H9 (cell line): ENCODE measurements around the gene LMO1. TPM values are rescaled to one million over a fixed set of nuclear protein-coding genes. Genes with fewer than 3 reads are reported as not detected.

Source experiments
- DNase-seq: peaks from one replicate; pipeline ENCODE4 v3.0.0-alpha.2; 2017
- H2AFZ ChIP-seq: one replicate; pipeline ENCODE4 v1.6.1; 2013; ENCODE audit warnings: mild to moderate bottlenecking, low read length, control low read depth, moderate library complexity
- H2AK5ac ChIP-seq: 2 replicates; pipeline ENCODE4 v1.6.1; 2013; ENCODE audit warnings: low read length, control low read depth, mixed read lengths; ENCODE audit not compliant: insufficient read length
- H2BK120ac ChIP-seq: one replicate; pipeline ENCODE4 v1.6.1; 2013; ENCODE audit warnings: low read depth, mild to moderate bottlenecking, low read length, control low read depth, inconsistent platforms; ENCODE audit not compliant: poor library complexity, severe bottlenecking
- H2BK12ac ChIP-seq: 2 replicates; pipeline ENCODE4 v1.6.1; 2013; ENCODE audit warnings: low read length, control low read depth, mixed read lengths, low read depth; ENCODE audit not compliant: insufficient read length
- H2BK15ac ChIP-seq: 2 replicates; pipeline ENCODE4 v1.6.1; 2013; ENCODE audit warnings: low read depth, low read length, control low read depth
- H2BK20ac ChIP-seq: one replicate; pipeline ENCODE4 v1.6.1; 2013; ENCODE audit warnings: low read depth, mild to moderate bottlenecking, low read length, control low read depth, inconsistent platforms; ENCODE audit not compliant: poor library complexity, severe bottlenecking
- H2BK5ac ChIP-seq: 2 replicates; pipeline ENCODE4 v1.6.1; 2013; ENCODE audit warnings: low read length, control low read depth, mixed read lengths; ENCODE audit not compliant: insufficient read length
- H3K14ac ChIP-seq: 2 replicates; pipeline ENCODE4 v1.6.1; 2013; ENCODE audit warnings: low read length, control low read depth; ENCODE audit not compliant: insufficient read depth
- H3K18ac ChIP-seq: 2 replicates; pipeline ENCODE4 v1.6.1; 2013; ENCODE audit warnings: low read depth, mild to moderate bottlenecking, mixed read lengths, low read length, control low read depth; ENCODE audit not compliant: insufficient read length
- H3K23ac ChIP-seq: 2 replicates; pipeline ENCODE4 v1.6.1; 2013; ENCODE audit warnings: low read length, control low read depth, mixed read lengths, low read depth; ENCODE audit not compliant: insufficient read length
- H3K23me2 ChIP-seq: 2 replicates; pipeline ENCODE4 v1.6.1; 2013; ENCODE audit warnings: low read depth, mild to moderate bottlenecking, mixed read lengths, low read length, control low read depth; ENCODE audit not compliant: insufficient read length, poor library complexity, severe bottlenecking
- H3K27ac ChIP-seq: 2 replicates; pipeline ENCODE4 v1.5.1; 2013; ENCODE audit warnings: low read length, control low read depth, mixed read lengths, low read depth; ENCODE audit not compliant: insufficient read length
- H3K27me3 ChIP-seq: 2 replicates; pipeline ENCODE4 v1.6.1; 2013; ENCODE audit warnings: low read length, control low read depth, inconsistent platforms; ENCODE audit not compliant: insufficient read depth
- H3K4ac ChIP-seq: 2 replicates; pipeline ENCODE4 v1.6.1; 2013; ENCODE audit warnings: low read depth, mild to moderate bottlenecking, control low read depth, inconsistent platforms, low read length, moderate library complexity
- H3K4me1 ChIP-seq: 2 replicates; pipeline ENCODE4 v1.6.1; 2013; ENCODE audit warnings: low read length, control low read depth, inconsistent platforms; ENCODE audit not compliant: insufficient read depth
- H3K4me2 ChIP-seq: 2 replicates; pipeline ENCODE4 v1.6.1; 2013; ENCODE audit warnings: low read length, control low read depth, mixed read lengths; ENCODE audit not compliant: insufficient read length, insufficient read depth
- H3K56ac ChIP-seq: 2 replicates; pipeline ENCODE4 v1.6.1; 2013; ENCODE audit warnings: low read depth, mild to moderate bottlenecking, mixed read lengths, low read length, control low read depth; ENCODE audit not compliant: insufficient read length
- H3K79me1 ChIP-seq: 2 replicates; pipeline ENCODE4 v1.6.1; 2013; ENCODE audit warnings: low read depth, mild to moderate bottlenecking, moderate library complexity, low read length, control low read depth, inconsistent platforms; ENCODE audit not compliant: insufficient read depth, poor library complexity, severe bottlenecking
- H3K79me2 ChIP-seq: 2 replicates; pipeline ENCODE4 v1.6.1; 2013; ENCODE audit warnings: low read length, control low read depth, inconsistent platforms; ENCODE audit not compliant: insufficient read depth
- H3K9ac ChIP-seq: 2 replicates; pipeline ENCODE4 v1.6.1; 2013; ENCODE audit warnings: low read length, control low read depth, mixed read lengths; ENCODE audit not compliant: insufficient read length; ENCODE audit errors: extremely low read depth
- H3K9me3 ChIP-seq: one replicate; pipeline ENCODE4 v1.6.1; 2013; ENCODE audit warnings: low read depth, low read length, inconsistent platforms; ENCODE audit not compliant: control insufficient read depth
- H3T11ph ChIP-seq: one replicate; pipeline ENCODE4 v1.6.1; 2013; ENCODE audit warnings: mild to moderate bottlenecking, low read length, control low read depth, inconsistent platforms
- H4K20me1 ChIP-seq: one replicate; pipeline ENCODE4 v1.6.1; 2013; ENCODE audit not compliant: control insufficient read depth, insufficient read length, insufficient read depth
- H4K5ac ChIP-seq: 2 replicates; pipeline ENCODE4 v1.6.1; 2013; ENCODE audit warnings: low read depth, mild to moderate bottlenecking, mixed read lengths, low read length, control low read depth; ENCODE audit not compliant: insufficient read length
- H4K8ac ChIP-seq: replicated peaks from 2 replicates; pipeline ENCODE4 v1.6.1; 2013; ENCODE audit warnings: low read length, control low read depth, mixed read lengths, low read depth; ENCODE audit not compliant: insufficient read length
- H4K91ac ChIP-seq: 2 replicates; pipeline ENCODE4 v1.6.1; 2013; ENCODE audit warnings: low read depth, mild to moderate bottlenecking, moderate library complexity, mixed read lengths, low read length, control low read depth; ENCODE audit not compliant: insufficient read length
- H3K27ac Mint-ChIP-seq, 3 experiments: 2 replicates in 2 of 3; 3 replicates in 1 of 3; pipeline ENCODE4 v1.8.0; 2020 to 2021; ENCODE audit warnings: mixed read lengths in 3 of 3, mild to moderate bottlenecking in 1 of 3, moderate library complexity in 1 of 3
- H3K27me3 Mint-ChIP-seq: 2 replicates; pipeline ENCODE4 v1.8.0; 2021; ENCODE audit warnings: low read depth, mild to moderate bottlenecking, moderate library complexity, mixed read lengths
- H3K36me3 Mint-ChIP-seq, 3 experiments: 2 replicates in 2 of 3; 3 replicates in 1 of 3; pipeline ENCODE4 v1.8.0; 2020 to 2021; ENCODE audit warnings: low read depth in 3 of 3, mixed read lengths in 3 of 3; ENCODE audit not compliant: insufficient read depth in 1 of 3
- H3K4me1 Mint-ChIP-seq, 2 experiments: 2 replicates each; pipeline ENCODE4 v1.8.0; 2020; ENCODE audit warnings: mixed read lengths in 2 of 2
- H3K4me3 Mint-ChIP-seq, 2 experiments: 2 replicates in 1 of 2; 3 replicates in 1 of 2; pipeline ENCODE4 v1.8.0; 2020 to 2021; ENCODE audit warnings: mild to moderate bottlenecking in 2 of 2, mixed read lengths in 2 of 2, moderate library complexity in 1 of 2
- H3K9me3 Mint-ChIP-seq, 2 experiments: 2 replicates in 1 of 2; 3 replicates in 1 of 2; pipeline ENCODE4 v1.8.0; 2020; ENCODE audit warnings: mild to moderate bottlenecking in 2 of 2, mixed read lengths in 2 of 2, moderate library complexity in 1 of 2
- CTCF ChIP-seq: fragments of 200-600 bp; sonication (generic); conservative IDR thresholded peaks from 3 replicates; pipeline ENCODE4 v1.8.0; 2021; ENCODE audit warnings: antibody characterized with exemption, mild to moderate bottlenecking
- WGBS: extraction: QIAGEN DNeasy Blood & Tissue Kit; methylation state at CpG from one replicate; pipeline ENCODE4 v1.1.7; 2013; ENCODE audit warnings: missing lambda C conversion rate, low lambda C conversion rate, mixed read lengths; ENCODE audit not compliant: insufficient read length; ENCODE audit errors: extremely low coverage; 5-methylcytosine and 5-hydroxymethylcytosine counted together
- total RNA-seq: library from RNA; stranded (reverse); gene quantifications from 2 replicates; pipeline ENCODE4 v1.2.1, GENCODE V29; 2021

The LMO1 gene
- total RNA-seq, 1 experiment from 2014 or later: 0.50 TPM

- H3K27ac Mint-ChIP-seq: no peak overlapping the region
- Histone ChIP-seq H4K8ac (no peak overlapping the region), H2BK120ac (no peak overlapping the region), H3T11ph (no peak overlapping the region), H3K4ac (no peak overlapping the region), H4K20me1 (no peaks in the 10 kb centered on the region), H3K4me2 (no peak overlapping the region), H2BK12ac (no peak overlapping the region), H3K27me3 (no peaks in the 10 kb centered on the region), H3K9ac (no peak overlapping the region), H3K27ac (no peak overlapping the region), H3K18ac (no peak overlapping the region), H3K56ac (no peak overlapping the region), H4K5ac (no peak overlapping the region), H3K23me2 (no peaks in the 10 kb centered on the region), H3K14ac (no peak overlapping the region), H3K4me1 (no peaks in the 10 kb centered on the region), H2AFZ (no peak overlapping the region), H3K79me2 (no peaks in the 10 kb centered on the region), H3K23ac (no peak overlapping the region), H4K91ac (no peak overlapping the region), H2BK15ac (no peak overlapping the region), H3K79me1 (no peaks in the 10 kb centered on the region), H2BK5ac (no peak overlapping the region), H2AK5ac (no peak overlapping the region), H2BK20ac (no peak overlapping the region), H3K9me3 (no peaks in the 10 kb centered on the region)
- peaks cover 6 to 36% of the 10 kb centered on the region in 2 experiments for H3K4me1 Mint-ChIP-seq
- H3K4me3 Mint-ChIP-seq: no peak overlapping the region; a peak in 1 of 5 replicates
- DNase-seq: no peak
- H3K9me3 Mint-ChIP-seq: peaks cover 2 to 3% of the 10 kb centered on the region in 2 experiments; a peak in 4 of 5 replicates
- WGBS: no CpG with 5 or more reads among the region's 3 CpGs
- peak; percentile 12; the same call in 1 of the 3 replicates for TF ChIP-seq CTCF
- peaks cover 0 to 2% (median 0%) of the 10 kb centered on the region in 3 experiments; a peak in 2 of 7 replicates for H3K36me3 Mint-ChIP-seq
- H3K27me3 Mint-ChIP-seq: peaks cover 6% of the 10 kb centered on the region
Measured at GRCh38 chr11:8309862-8310261, 46.2 kb upstream of the LMO1 start.
